Skeletal muscle tissue (tissue), 4 donors: Measurements from ENCODE around the gene ASCL2. TPM values are rescaled to one million over a fixed set of nuclear protein-coding genes. Genes with fewer than 3 reads are reported as not detected.
"Not testable (repeated sequence)": the region's sequence is repeated elsewhere in the genome, so short reads cannot be mapped to it uniquely, and the experiment has no call there.

Experiments
- H3K27ac ChIP-seq: one replicate; pipeline ENCODE4 v1.7.0; 2013; ENCODE audit warnings: mild to moderate bottlenecking, low read depth, low read length, inconsistent platforms
- H3K27me3 ChIP-seq, 3 donors: one replicate each; pipeline ENCODE4 v1.7.0; 2013; ENCODE audit warnings: low read length in 3 of 3; ENCODE audit not compliant: control insufficient read depth in 3 of 3, insufficient read depth in 3 of 3
- H3K36me3 ChIP-seq, 3 donors: one replicate each; pipeline ENCODE4 v1.7.0; 2013; ENCODE audit warnings: low read length in 3 of 3; ENCODE audit not compliant: control insufficient read depth in 3 of 3, insufficient read depth in 3 of 3
- H3K4me1 ChIP-seq, 3 donors: one replicate each; pipeline ENCODE4 v1.7.0; 2013; ENCODE audit warnings: low read length in 3 of 3, mild to moderate bottlenecking in 3 of 3; ENCODE audit not compliant: control insufficient read depth in 3 of 3, insufficient read depth in 3 of 3
- H3K4me3 ChIP-seq, 3 donors: one replicate each; pipeline ENCODE4 v1.7.0; 2013; ENCODE audit warnings: low read length in 3 of 3
- H3K9ac ChIP-seq, 3 donors: one replicate each; pipeline ENCODE4 v1.7.0; 2013; ENCODE audit warnings: low read length in 3 of 3, mild to moderate bottlenecking in 3 of 3, moderate library complexity in 2 of 3, low read depth in 1 of 3
- H3K9me3 ChIP-seq, 3 donors: one replicate each; pipeline ENCODE4 v1.7.0; 2013; ENCODE audit warnings: low read length in 3 of 3; ENCODE audit not compliant: control insufficient read depth in 3 of 3
- total RNA-seq: library from RNA; depleted of rRNA; stranded (reverse); fragments of >200 nt; gene quantifications from one replicate; pipeline ENCODE4 v1.2.3, GENCODE V29; 2014
- donor health status: Osteomylitis.

Gene ASCL2
- total RNA-seq, 1 donor from 2014 or later = not detected

DNA sequence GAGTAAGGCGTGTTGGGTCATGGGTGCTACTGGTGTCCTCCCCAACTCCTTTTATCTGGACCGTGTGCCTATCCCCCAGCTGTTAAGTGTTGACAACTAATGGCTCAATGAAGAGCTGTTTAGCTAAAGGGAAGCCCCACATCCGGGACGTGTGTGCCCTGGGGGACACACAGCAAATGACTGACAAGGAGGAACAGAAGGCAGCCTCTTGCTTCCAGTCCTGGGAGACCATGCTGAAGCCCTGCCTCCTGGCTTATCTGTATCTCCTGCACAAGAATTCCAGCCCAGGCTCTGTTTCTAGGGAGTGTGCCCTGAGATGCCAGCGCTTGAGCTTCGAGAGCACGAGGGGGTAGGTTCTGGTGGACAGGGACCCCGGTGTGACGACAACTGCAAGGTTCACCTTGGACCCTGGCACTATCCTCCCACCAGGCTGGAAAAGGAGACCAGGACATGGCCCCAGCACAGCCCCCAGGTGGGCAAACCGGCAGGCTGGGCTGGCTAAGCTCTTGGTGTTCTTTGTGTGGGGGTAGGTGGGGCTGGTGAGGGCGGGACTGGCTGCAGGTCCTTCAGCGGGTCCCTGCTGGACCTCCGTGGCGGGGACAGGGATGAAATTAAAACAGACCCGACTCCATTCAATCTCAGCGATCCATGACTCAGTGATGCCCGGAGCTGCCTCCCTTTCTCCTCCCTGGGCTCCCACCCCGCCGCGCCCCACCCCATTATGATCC, 21.0 kb downstream of the ASCL2 start:
- no peaks in the 10 kb centered on the region for H3K9me3 ChIP-seq
- no peak overlapping the region for H3K4me3 ChIP-seq
- H3K9ac ChIP-seq = no peak overlapping the region
- peaks cover 6 to 10% (median 6%) of the 10 kb centered on the region in 3 donors for H3K27me3 ChIP-seq
- no peaks in the 10 kb centered on the region for H3K4me1 ChIP-seq
- no peak overlapping the region for H3K27ac ChIP-seq
- H3K36me3 ChIP-seq = no peaks in the 10 kb centered on the region

GRCh38 chr11:2248762-2249161, 21.6 kb downstream of the ASCL2 start:
- no peak overlapping the region for H3K27ac ChIP-seq
- no peak overlapping the region for H3K9ac ChIP-seq
- H3K27me3 ChIP-seq = peaks cover 6 to 10% (median 6%) of the 10 kb centered on the region in 3 donors
- no peak overlapping the region for H3K4me3 ChIP-seq
- no peaks in the 10 kb centered on the region for H3K4me1 ChIP-seq
- no peaks in the 10 kb centered on the region for H3K36me3 ChIP-seq
- no peaks in the 10 kb centered on the region for H3K9me3 ChIP-seq

DNA sequence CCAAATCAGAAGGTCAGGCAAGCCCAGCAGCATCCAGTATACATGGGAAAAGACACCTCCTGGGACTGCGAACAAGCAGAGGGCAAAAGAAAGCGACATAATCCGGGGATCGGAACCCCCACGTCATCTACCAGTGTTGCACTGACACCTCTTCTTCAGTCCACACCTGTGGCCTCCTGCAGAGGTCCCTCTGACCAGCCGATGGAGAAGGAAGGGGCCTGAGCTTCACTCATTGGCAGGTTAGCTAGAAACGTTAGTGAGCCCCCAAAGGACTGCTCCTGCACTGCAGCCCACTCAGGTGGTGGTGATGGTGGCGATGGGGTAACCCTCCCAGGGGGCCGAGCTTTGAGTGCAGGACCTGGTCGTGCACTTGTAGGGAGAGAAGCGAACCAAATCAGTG, 22.1 kb downstream of the ASCL2 start:
- Histone ChIP-seq H3K27me3 (peaks cover 6 to 10% (median 6%) of the 10 kb centered on the region in 3 donors), H3K9me3 (no peaks in the 10 kb centered on the region), H3K4me1 (no peaks in the 10 kb centered on the region), H3K27ac (no peak overlapping the region), H3K4me3 (no peak overlapping the region), H3K9ac (no peak overlapping the region), H3K36me3 (no peaks in the 10 kb centered on the region)

GRCh38 chr11:2247496-2247895, 22.9 kb downstream of the ASCL2 start:
- no peaks in the 10 kb centered on the region for H3K36me3 ChIP-seq
- H3K9me3 ChIP-seq = peaks cover 0 to 3% (median 0%) of the 10 kb centered on the region in 3 donors
- H3K9ac ChIP-seq = no peak overlapping the region
- H3K4me3 ChIP-seq = no peak overlapping the region
- peaks cover 6 to 10% (median 6%) of the 10 kb centered on the region in 3 donors for H3K27me3 ChIP-seq
- no peaks in the 10 kb centered on the region for H3K4me1 ChIP-seq
- no peak overlapping the region for H3K27ac ChIP-seq

DNA sequence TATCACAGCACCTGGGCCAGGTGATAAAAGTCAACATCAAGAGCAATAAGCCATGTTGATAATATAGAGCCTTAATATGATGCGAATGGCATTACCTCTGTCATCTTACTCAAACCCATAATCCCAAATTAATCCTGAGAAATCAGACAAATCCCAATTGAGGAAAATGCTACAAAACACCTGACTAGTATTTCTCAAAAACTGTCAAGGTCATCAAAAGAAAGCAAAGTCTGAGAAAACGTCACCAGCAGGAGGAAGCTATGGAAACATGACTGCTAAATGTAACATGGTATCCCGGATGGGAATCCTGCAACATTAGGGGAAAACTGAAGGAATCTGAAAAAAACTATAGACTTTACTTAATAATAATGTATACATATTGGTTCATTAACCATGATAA, 29.6 kb downstream of the ASCL2 start:
- H3K9ac ChIP-seq = no peak overlapping the region
- H3K27ac ChIP-seq = no peak overlapping the region
- no peak overlapping the region for H3K4me3 ChIP-seq
- no peaks in the 10 kb centered on the region for H3K36me3 ChIP-seq
- H3K4me1 ChIP-seq = no peaks in the 10 kb centered on the region
- peaks cover 0 to 5% (median 3%) of the 10 kb centered on the region in 3 donors for H3K27me3 ChIP-seq
- H3K9me3 ChIP-seq = peaks cover 0 to 9% (median 0%) of the 10 kb centered on the region in 3 donors

GRCh38 chr11:2237457-2238238, 32.7 kb downstream of the ASCL2 start:
- no peak overlapping the region for H3K9ac ChIP-seq
- peaks cover 0 to 6% (median 0%) of the 10 kb centered on the region in 3 donors for H3K9me3 ChIP-seq
- no peak overlapping the region for H3K27ac ChIP-seq
- H3K4me1 ChIP-seq = no peaks in the 10 kb centered on the region
- H3K27me3 ChIP-seq = peaks cover 0 to 7% (median 5%) of the 10 kb centered on the region in 3 donors
- H3K4me3 ChIP-seq = no peak overlapping the region
- no peaks in the 10 kb centered on the region for H3K36me3 ChIP-seq

DNA sequence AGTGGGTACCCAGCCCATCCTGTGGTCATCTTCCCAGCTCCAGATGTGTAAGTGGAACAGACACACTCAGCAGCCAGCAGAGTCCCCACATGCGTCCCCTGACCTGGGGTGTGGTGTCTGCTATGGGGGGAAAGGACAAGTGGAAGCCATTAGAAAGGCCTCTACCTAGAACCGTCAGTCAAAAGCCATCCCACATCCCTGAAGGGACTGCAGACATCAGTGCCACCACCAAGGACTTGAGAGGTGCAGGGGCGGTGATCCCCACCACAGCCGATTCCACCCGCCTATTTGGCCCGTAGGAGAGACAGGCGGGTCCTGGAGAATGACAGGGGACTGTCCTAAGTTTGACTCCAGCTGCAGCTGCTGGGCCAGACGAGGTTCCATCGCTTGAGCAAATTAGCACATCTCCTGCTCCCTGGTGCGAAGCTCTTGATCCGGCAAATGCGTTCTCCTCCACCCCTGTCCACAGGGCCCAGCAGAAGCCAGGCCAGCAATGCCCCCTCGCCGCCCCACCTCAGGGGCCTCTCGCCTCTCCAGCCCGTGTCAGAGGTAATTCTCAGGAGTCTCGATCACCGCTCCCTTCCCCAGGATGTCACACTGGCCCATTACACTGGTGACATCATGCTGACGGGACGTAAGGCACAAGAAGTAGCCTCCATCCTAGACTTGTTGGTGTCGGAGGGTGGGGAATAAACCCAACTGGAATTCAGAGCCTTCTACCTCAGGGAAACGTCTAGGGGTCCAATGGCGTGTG, 33.8 kb downstream of the ASCL2 start:
- H3K9ac ChIP-seq, H3K27me3 ChIP-seq, H3K4me1 ChIP-seq, H3K9me3 ChIP-seq, H3K27ac ChIP-seq, H3K36me3 ChIP-seq, H3K4me3 ChIP-seq: not testable (repeated sequence)

- Histone ChIP-seq H3K36me3 (no peaks in the 10 kb centered on the region), H3K27me3 (peaks cover 0 to 7% (median 5%) of the 10 kb centered on the region in 3 donors), H3K27ac (no peak overlapping the region), H3K9ac (no peak overlapping the region), H3K9me3 (no peaks in the 10 kb centered on the region), H3K4me1 (no peaks in the 10 kb centered on the region), H3K4me3 (no peak overlapping the region)
These were observed 34.6 kb downstream of the ASCL2 start for GRCh38 chr11:2235588-2236326.

DNA sequence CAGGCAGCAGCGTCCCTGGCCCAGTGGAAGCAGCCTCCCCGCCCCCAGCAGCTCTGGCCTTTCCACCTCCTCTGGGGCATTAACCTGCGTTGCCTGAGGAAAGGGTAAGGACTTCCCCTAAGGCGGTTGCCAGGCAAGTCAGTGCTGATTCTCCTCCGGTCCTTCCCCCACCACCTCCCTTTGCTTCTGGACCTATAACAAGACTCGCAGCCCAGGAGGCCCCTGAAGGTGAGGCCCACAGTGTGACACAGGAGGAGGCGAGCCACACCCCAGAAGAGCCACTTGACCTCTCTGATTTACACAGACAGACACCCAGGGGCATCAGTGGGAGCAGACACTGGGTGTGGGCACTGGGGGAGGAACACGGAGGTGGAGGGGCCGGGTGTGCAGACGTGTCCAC, 35.4 kb downstream of the ASCL2 start:
- Histone ChIP-seq H3K4me3 (no peak overlapping the region), H3K36me3 (no peaks in the 10 kb centered on the region), H3K27ac (no peak overlapping the region), H3K9ac (no peak overlapping the region), H3K9me3 (peaks cover 0 to 4% (median 0%) of the 10 kb centered on the region in 3 donors), H3K4me1 (no peaks in the 10 kb centered on the region), H3K27me3 (peaks cover 0 to 7% (median 5%) of the 10 kb centered on the region in 3 donors)
